Measurements from ENCODE around the gene POU2F1. TPM values are rescaled to one million over a fixed set of nuclear protein-coding genes. Genes with fewer than 3 reads are reported as not detected.

The POU2F1 gene
- total RNA-seq, 1 donor from 2014 or later = 7.5 TPM

GRCh38 chr1:167330601-167331293 lies 110.1 kb downstream of the POU2F1 start:
- DNase-seq (ENCODE audit: missing footprints) (no peak), ATAC-seq (no peak)
- intact Hi-C loops (cut with DNase I) = no loop called here

GRCh38 chr1:167331650-167332049 lies 111.0 kb downstream of the POU2F1 start:
- ATAC-seq (no peak), DNase-seq (ENCODE audit: missing footprints) (no peak)
- intact Hi-C loops (cut with DNase I) = no loop called here

DNA sequence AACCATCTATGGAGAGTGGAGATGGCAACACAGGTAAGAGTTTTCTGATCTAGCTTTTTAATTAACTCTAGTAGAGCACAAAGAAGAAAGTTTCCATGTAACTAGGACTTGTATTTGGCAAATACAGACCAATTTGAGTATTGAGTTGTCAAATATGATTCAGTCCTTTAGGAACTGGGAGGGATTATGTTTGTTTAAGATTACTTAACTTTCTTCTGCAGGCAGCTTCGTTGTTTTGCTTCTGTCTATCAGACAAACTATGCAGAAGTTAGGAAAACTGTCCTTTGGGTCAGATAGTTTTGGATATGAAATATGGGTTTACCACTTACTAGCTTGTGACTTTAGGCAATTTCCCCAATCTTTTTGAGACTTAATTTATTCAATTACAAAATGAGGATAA lies 111.8 kb downstream of the POU2F1 start:
- no peak for ATAC-seq
- intact Hi-C loops (cut with DNase I) = no loop called here
- DNase-seq (ENCODE audit: missing footprints) = no peak

- DNase-seq (ENCODE audit: missing footprints) (no peak), ATAC-seq (no peak)
- intact Hi-C loops (cut with DNase I) = no loop called here
Observed at GRCh38 chr1:167333124-167333523, 112.4 kb downstream of the POU2F1 start.

GRCh38 chr1:167333703-167334102 lies 113.0 kb downstream of the POU2F1 start:
- DNase-seq (ENCODE audit: missing footprints) = no peak
- intact Hi-C loops (cut with DNase I) = no loop called here
- no peak for ATAC-seq

GRCh38 chr1:167339405-167339804 lies 118.7 kb downstream of the POU2F1 start:
- DNase-seq (ENCODE audit: missing footprints) (no peak), ATAC-seq (no peak)
- intact Hi-C loops (cut with DNase I) = no loop called here

GRCh38 chr1:167342846-167343245 lies 122.2 kb downstream of the POU2F1 start:
- intact Hi-C loops (cut with DNase I) = no loop called here
- no peak for ATAC-seq
- no peak for DNase-seq (ENCODE audit: missing footprints)

- intact Hi-C loops (cut with DNase I) = no loop called here
- no peak for ATAC-seq
Observed at GRCh38 chr1:167344112-167344511, 123.4 kb downstream of the POU2F1 start.

GRCh38 chr1:167344615-167345385 lies 124.1 kb downstream of the POU2F1 start:
- intact Hi-C loops (cut with DNase I) = no loop called here
- no peak for DNase-seq (ENCODE audit: missing footprints)
- ATAC-seq = no peak

More at GRCh38 chr1:167344112-167344511, 123.4 kb downstream of the POU2F1 start:
- no peak for DNase-seq (ENCODE audit: missing footprints)

- ATAC-seq (no peak), DNase-seq (ENCODE audit: missing footprints) (no peak)
- intact Hi-C loops (cut with DNase I) = no loop called here
Observed at GRCh38 chr1:167345386-167345733, 124.7 kb downstream of the POU2F1 start.

DNA sequence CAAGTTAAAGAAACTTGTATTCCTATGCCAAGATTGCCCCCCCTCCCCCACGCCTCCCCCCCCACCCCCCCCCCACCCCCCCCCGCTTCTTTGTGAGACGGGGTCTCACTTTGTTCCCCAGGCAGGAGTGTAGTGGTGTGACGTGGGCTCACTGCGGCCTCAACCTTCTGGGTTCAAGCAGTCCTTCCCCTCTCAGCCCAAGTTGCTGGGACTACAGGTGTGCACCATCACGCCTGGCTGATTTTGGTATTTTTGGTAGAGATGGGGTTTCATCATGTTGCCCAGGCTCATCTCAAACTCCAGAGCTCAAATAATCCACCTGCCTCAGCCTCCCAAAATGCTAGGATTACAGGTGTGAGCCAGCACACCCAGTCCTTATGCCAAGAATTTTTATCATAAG lies 136.6 kb downstream of the POU2F1 start:
- ATAC-seq (no peak), DNase-seq (ENCODE audit: missing footprints) (no peak)
- intact Hi-C loops (cut with DNase I) = no loop called here

DNA sequence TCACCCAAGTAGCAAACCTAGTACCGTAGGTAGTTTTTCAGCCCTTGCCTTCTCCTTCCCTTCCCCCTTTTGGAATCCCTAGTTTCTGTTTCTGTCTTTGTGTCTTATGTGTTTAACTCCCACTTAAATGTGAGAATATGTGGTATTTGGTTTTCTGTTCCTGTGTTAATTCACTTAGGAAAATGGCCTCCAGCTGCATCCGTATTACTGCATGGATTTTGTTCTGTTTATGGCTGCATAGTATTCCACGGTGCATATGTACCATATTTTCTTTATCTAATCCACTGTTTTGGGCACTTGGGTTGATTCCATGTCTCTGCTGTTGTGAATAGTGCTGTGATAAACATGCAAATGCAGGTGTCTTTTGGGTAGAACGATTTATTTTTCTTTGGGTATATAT lies 138.6 kb downstream of the POU2F1 start:
- ATAC-seq = no peak

GRCh38 chr1:167360120-167360519 lies 139.4 kb downstream of the POU2F1 start:
- ATAC-seq (no peak), DNase-seq (ENCODE audit: missing footprints) (no peak)
- intact Hi-C loops (cut with DNase I) = no loop called here

More for the DNA sequence above, 138.6 kb downstream of the POU2F1 start:
- intact Hi-C loops (cut with DNase I) = no loop called here
- no peak for DNase-seq (ENCODE audit: missing footprints)

GRCh38 chr1:167362638-167363037 lies 142.0 kb downstream of the POU2F1 start:
- ATAC-seq (no peak), DNase-seq (ENCODE audit: missing footprints) (no peak)
- intact Hi-C loops (cut with DNase I) = no loop called here

- no peak for DNase-seq (ENCODE audit: missing footprints)
- ATAC-seq = no peak
- intact Hi-C loops (cut with DNase I) = no loop called here
Observed at GRCh38 chr1:167364826-167365225, 144.1 kb downstream of the POU2F1 start.

DNA sequence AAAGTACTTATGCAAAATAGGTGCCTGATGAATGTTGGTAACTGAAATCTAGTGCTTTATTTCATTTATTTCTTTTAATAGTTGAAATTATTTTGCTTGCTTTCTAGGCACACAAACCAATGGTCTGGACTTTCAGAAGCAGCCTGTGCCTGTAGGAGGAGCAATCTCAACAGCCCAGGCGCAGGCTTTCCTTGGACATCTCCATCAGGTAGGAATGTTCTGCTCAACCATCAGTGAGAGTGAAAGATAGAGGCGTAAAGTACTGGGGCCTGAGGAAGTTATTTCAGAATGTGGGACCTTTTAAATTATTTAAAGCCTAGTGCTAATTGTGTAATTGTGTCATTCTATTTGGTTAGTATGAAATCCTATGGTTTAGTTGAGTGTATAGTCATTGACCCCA lies 144.7 kb downstream of the POU2F1 start:
- DNase-seq (ENCODE audit: missing footprints) (no peak), ATAC-seq (no peak)
- intact Hi-C loops (cut with DNase I) = no loop called here

GRCh38 chr1:167367705-167368104 lies 147.0 kb downstream of the POU2F1 start:
- DNase-seq (ENCODE audit: missing footprints) (no peak), ATAC-seq (no peak)
- intact Hi-C loops (cut with DNase I) = no loop called here

DNA sequence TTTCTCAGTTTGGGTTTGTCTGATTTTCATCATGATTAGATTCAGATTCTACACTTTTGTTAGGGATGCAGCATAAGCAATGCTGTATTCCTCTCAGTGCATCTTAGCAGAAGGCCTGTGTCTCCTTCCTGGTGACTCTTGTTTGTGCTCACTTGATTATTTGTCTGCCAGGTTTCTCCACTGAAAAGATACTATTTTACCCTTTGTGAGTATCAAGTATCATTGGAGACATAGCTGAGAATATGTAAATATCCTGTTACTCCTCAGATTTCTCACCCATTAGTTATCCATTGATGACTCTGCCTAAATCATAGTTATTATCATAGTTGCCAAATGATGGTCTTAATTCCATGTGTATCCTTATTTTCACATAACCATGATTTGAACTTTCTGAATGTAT lies 148.5 kb downstream of the POU2F1 start:
- ATAC-seq (no peak), DNase-seq (ENCODE audit: missing footprints) (no peak)
- intact Hi-C loops (cut with DNase I) = no loop called here

DNA sequence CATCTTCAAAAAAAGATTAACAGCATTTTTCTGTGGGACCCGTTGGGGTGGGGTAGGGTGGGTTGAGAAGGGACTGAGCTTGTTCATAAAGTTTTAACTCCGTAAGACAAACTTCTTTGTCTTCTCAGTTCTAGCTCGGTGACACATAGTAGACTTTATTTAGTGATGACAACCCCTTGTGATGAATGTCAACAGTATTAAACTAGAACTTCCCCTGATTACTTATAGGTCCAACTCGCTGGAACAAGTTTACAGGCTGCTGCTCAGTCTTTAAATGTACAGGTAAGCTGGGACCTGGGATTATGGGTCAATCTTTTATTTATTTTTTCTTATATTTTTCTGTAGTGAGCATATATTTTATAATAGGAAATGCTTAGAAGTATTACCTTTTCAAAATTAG lies 149.2 kb downstream of the POU2F1 start:
- intact Hi-C loops (cut with DNase I) = no loop called here
- DNase-seq (ENCODE audit: missing footprints) (no peak), ATAC-seq (no peak)

- ATAC-seq = no peak
- DNase-seq (ENCODE audit: missing footprints) = no peak
- intact Hi-C loops (cut with DNase I) = no loop called here
Observed at GRCh38 chr1:167371030-167371429, 150.3 kb downstream of the POU2F1 start.

GRCh38 chr1:167373398-167373797 lies 152.7 kb downstream of the POU2F1 start:
- DNase-seq (ENCODE audit: missing footprints) (no peak), ATAC-seq (peak; percentile 70)
- intact Hi-C loops (cut with DNase I) = no loop called here
